Pancreas (tissue), 10 donors: Measurements from ENCODE around the gene DOCK4. TPM values are rescaled to one million over a fixed set of nuclear protein-coding genes. Genes with fewer than 3 reads are reported as not detected.

Experiments used
- ATAC-seq, 4 donors: fragments of 200-7000 bp; cut with Tn5 transposase; one replicate each; pipeline versions ENCODE4 v1.8.0 to v1.9.1; 2020; ENCODE audit warnings: mild to moderate bottlenecking in 4 of 4, moderate library complexity in 4 of 4
- DNase-seq, 6 donors: peaks; one replicate each; pipeline ENCODE4 v3.0.0-alpha.2; 2020
- FAIRE-seq: peaks from 2 replicates; lab custom pipeline; 2012; peaks lifted over from hg19 to GRCh38; lab: Jason Lieb, UNC
- H3K27ac ChIP-seq, 4 donors: fragments of 200-600 bp; sonication (generic); 1 replicate in 3 of 4; 2 replicates in 1 of 4; pipeline versions ENCODE4 v1.5.0 to v1.8.0; 2020
- H3K27me3 ChIP-seq, 4 donors: fragments of 200-600 bp; one replicate each; pipeline ENCODE4 v1.8.0; 2021
- H3K36me3 ChIP-seq, 3 donors: fragments of 200-600 bp; sonication (generic) in 1 of 3; one replicate each; pipeline versions ENCODE4 v1.5.0 to v1.8.0; 2020 to 2021
- H3K4me1 ChIP-seq, 3 donors: fragments of 200-600 bp; one replicate each; pipeline ENCODE4 v1.8.0; 2021
- H3K4me3 ChIP-seq, 4 donors: fragments of 200-600 bp; sonication (generic) in 2 of 4; one replicate each; pipeline versions ENCODE4 v1.5.0 to v1.8.0; 2020 to 2021
- H3K9me3 ChIP-seq, 4 donors: fragments of 200-600 bp; one replicate each; pipeline ENCODE4 v1.8.0; 2021
- CTCF ChIP-seq, 4 donors: fragments of 200-600 bp; sonication (generic) in 3 of 4; IDR thresholded peaks; one replicate each; pipeline versions ENCODE4 v1.5.0 to v1.8.0; 2021; ENCODE audit warnings: antibody characterized with exemption in 4 of 4
- WGBS, 2 donors: extraction: QIAGEN DNeasy Blood & Tissue Kit; methylation state at CpG; one replicate each; pipeline ENCODE4 v1.1.7; 2013; 5-methylcytosine and 5-hydroxymethylcytosine counted together
- intact Hi-C, 3 donors: fragments of 100-400 bp; cut with DNase I; formaldehyde crosslinking; loops; one replicate each; pipeline versions ENCODE4 v1.11.1 to v1.14.2; 2022
- polyA plus RNA-seq, 2 donors: library from polyadenylated mRNA; stranded (reverse); fragments of 200-250 nt; gene quantifications; one replicate each; pipeline ENCODE4 v1.2.3, GENCODE V29; 2013
- total RNA-seq, 6 donors: library from RNA; stranded (reverse); fragmentation: NEBNext Ultra II Directional in 4 of 6; extraction: Animal tissue kit (Norgen Biotek cat#: 25700) in 4 of 6; gene quantifications; one replicate each; pipeline versions ENCODE4 v1.2.1 to v1.2.4, GENCODE V29; 2021 to 2023
- donor health status: healthy with polysubstance abuse.
- donor health status: DM: no; HTN: no; CAD: no; lungs with moderate emphysema.
- donor health status: DM: no; HTN: no; CAD: no.
- donor health status: control.
- donor health status: control.
- donor health status: Bipolar disorder and iron deficiency.
- donor health status: DM: yes; HTN: yes; CAD: no.
- donor health status: DM: no; HTN: no; CAD: no.
- donor health status: DM: no; HTN: no; CAD: no.
- donor health status: DM: yes; HTN: yes; CAD: no.

DOCK4 gene
- total and polyA plus RNA-seq, 8 donors = 5.4 to 15.5 (median 6.1) TPM

GRCh38 chr7:112201839-112202238 lies 4.4 kb downstream of the DOCK4 start:
- Histone ChIP-seq H3K9me3 (no peaks in the 10 kb centered on the region), H3K27me3 (no peaks in the 10 kb centered on the region), H3K4me1 (peaks cover 0 to 11% (median 3%) of the 10 kb centered on the region in 3 donors), H3K27ac (no peak overlapping the region), H3K4me3 (no peak overlapping the region), H3K36me3 (no peaks in the 10 kb centered on the region)
- FAIRE-seq (no peak), ATAC-seq (no peak), DNase-seq (no peak)
- intact Hi-C loops = no loop called here
- no peak for TF ChIP-seq CTCF (IDR thresholded peaks at IDR 0.05)

- Histone ChIP-seq H3K4me1 (peaks cover 0 to 11% (median 3%) of the 10 kb centered on the region in 3 donors), H3K4me3 (no peak overlapping the region), H3K27ac (no peak overlapping the region), H3K9me3 (no peaks in the 10 kb centered on the region), H3K27me3 (no peaks in the 10 kb centered on the region), H3K36me3 (no peaks in the 10 kb centered on the region)
- ATAC-seq (no peak), FAIRE-seq (no peak), DNase-seq (no peak)
- TF ChIP-seq CTCF (IDR thresholded peaks at IDR 0.05) = no peak
- intact Hi-C loops = no loop called here
- 85 to 86% methylated on average over 6 of the region's 6 CpGs for WGBS, 2 donors
These were observed 4.8 kb downstream of the DOCK4 start for GRCh38 chr7:112201411-112201810.

GRCh38 chr7:112199672-112200071 lies 6.5 kb downstream of the DOCK4 start:
- H3K4me3 ChIP-seq = no peak overlapping the region
- peaks cover 0 to 11% (median 3%) of the 10 kb centered on the region in 3 donors for H3K4me1 ChIP-seq
- intact Hi-C loops = no loop called here
- no peak overlapping the region for H3K27ac ChIP-seq
- no peaks in the 10 kb centered on the region for H3K9me3 ChIP-seq
- 91 to 100% methylated on average over 1 of the region's 1 CpG for WGBS, 2 donors
- TF ChIP-seq CTCF (IDR thresholded peaks at IDR 0.05) = no peak
- FAIRE-seq (no peak), ATAC-seq (no peak), DNase-seq (no peak)
- H3K27me3 ChIP-seq = no peaks in the 10 kb centered on the region
- H3K36me3 ChIP-seq = no peaks in the 10 kb centered on the region

GRCh38 chr7:112199035-112199655 lies 7.1 kb downstream of the DOCK4 start:
- Histone ChIP-seq H3K36me3 (no peaks in the 10 kb centered on the region), H3K4me1 (peaks cover 0 to 11% (median 3%) of the 10 kb centered on the region in 3 donors), H3K27me3 (no peaks in the 10 kb centered on the region), H3K4me3 (no peak overlapping the region), H3K27ac (no peak overlapping the region), H3K9me3 (no peaks in the 10 kb centered on the region)
- intact Hi-C loops = no loop called here
- DNase-seq = no peak
- no peak for ATAC-seq
- 65 to 73% methylated on average over 2 of the region's 2 CpGs for WGBS, 2 donors
- FAIRE-seq = no peak
- no peak for TF ChIP-seq CTCF (IDR thresholded peaks at IDR 0.05)

GRCh38 chr7:112197322-112197721 lies 8.9 kb downstream of the DOCK4 start:
- 82 to 86% methylated on average over 6 of the region's 6 CpGs for WGBS, 2 donors
- ATAC-seq (no peak), FAIRE-seq (no peak), DNase-seq (no peak)
- Histone ChIP-seq H3K27ac (no peak overlapping the region), H3K27me3 (no peaks in the 10 kb centered on the region), H3K36me3 (no peaks in the 10 kb centered on the region), H3K9me3 (no peaks in the 10 kb centered on the region), H3K4me1 (no peaks in the 10 kb centered on the region), H3K4me3 (no peak overlapping the region)
- intact Hi-C loops = no loop called here
- no peak for TF ChIP-seq CTCF (IDR thresholded peaks at IDR 0.05)
